Measurements from ENCODE around the gene FUBP3.

Gene FUBP3, protein sequence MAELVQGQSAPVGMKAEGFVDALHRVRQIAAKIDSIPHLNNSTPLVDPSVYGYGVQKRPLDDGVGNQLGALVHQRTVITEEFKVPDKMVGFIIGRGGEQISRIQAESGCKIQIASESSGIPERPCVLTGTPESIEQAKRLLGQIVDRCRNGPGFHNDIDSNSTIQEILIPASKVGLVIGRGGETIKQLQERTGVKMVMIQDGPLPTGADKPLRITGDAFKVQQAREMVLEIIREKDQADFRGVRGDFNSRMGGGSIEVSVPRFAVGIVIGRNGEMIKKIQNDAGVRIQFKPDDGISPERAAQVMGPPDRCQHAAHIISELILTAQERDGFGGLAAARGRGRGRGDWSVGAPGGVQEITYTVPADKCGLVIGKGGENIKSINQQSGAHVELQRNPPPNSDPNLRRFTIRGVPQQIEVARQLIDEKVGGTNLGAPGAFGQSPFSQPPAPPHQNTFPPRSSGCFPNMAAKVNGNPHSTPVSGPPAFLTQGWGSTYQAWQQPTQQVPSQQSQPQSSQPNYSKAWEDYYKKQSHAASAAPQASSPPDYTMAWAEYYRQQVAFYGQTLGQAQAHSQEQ

DNA sequence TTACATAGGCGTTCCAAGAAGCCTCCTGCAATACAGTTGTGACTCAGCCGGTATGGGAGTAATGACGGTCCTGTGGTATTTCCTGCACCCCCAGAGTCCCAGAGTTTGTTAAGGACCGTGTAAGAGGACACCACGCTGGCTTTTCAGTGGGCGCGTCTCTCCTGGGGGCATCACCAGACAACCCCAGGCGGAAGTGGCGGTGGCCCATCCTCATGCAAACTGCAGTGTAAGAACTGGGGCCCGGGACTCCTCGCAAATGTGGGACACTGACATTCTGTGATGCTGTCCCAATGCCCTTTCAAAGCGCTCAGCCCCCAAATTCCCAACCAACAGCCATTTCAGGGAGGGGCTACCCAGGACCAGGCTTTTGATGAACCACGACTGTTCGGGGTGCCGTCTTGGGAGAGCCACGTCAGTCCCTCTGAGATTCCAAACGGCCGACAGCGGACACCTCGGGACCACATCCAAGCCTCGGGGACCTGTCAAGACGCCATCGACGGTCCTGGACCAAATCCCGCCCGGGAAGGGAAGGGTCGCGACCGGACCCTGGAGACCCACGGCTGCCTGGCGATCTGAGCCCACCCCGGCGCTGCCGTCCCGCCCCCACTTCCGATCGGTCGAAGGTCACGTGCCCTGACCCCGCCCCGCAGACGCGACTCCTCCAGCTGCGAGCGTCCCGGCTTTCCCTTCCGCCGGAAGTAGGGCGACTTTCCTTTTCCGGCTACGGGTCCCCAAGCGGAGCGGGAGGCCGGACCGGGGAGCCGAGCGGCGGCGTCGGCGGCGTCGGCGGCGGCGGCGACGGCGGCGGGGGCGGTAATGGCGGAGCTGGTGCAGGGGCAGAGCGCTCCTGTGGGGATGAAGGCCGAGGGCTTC, at the start of gene FUBP3:
FUBP3 (plus strand) TSS at position 713 of the 873 bp plus-strand sequence; CDS start at position 817, 104 bp downstream.
- DNase-seq, result peak; percentile 86

DNA sequence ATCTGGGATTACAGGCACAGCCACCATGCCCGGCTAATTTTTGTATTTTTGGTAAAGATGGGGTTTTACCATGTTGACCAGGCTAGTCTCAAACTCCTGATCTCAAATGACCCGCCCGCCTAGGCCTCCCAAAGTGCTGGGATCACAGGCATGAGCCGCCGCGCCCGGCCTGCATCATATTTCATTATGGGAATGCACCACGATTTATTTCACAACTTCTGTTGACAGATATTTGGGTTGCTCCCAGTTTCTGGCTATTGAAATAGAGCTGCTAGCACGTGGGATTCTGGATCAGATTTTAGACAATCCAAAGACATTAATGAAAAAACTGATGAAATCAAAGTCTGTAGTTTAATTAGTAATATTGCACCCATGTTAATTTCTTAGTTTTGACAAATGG, 48.4 kb upstream of the FUBP3 start:
- DNase-seq, result no peak

DNA sequence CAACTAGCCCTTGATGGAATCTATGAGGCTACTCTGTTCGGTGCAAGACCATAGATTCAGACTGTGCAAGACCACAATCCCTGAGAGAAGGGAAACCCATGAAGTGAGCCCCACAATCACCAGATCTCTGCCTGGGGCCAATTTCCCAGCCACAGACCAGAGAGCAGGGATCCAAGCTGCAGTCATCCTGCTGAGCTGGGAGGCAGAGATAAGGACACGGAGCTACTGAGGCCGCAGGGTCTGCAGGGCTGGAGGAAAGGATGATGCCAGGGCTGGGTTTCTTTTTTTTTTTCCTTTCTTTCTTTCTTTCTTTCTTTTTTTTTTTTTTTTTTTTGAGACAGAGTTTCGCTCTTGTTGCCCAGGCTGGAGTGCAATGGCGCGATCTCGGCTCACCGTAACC, 47.7 kb upstream of the FUBP3 start:
- no peak for DNase-seq

DNA sequence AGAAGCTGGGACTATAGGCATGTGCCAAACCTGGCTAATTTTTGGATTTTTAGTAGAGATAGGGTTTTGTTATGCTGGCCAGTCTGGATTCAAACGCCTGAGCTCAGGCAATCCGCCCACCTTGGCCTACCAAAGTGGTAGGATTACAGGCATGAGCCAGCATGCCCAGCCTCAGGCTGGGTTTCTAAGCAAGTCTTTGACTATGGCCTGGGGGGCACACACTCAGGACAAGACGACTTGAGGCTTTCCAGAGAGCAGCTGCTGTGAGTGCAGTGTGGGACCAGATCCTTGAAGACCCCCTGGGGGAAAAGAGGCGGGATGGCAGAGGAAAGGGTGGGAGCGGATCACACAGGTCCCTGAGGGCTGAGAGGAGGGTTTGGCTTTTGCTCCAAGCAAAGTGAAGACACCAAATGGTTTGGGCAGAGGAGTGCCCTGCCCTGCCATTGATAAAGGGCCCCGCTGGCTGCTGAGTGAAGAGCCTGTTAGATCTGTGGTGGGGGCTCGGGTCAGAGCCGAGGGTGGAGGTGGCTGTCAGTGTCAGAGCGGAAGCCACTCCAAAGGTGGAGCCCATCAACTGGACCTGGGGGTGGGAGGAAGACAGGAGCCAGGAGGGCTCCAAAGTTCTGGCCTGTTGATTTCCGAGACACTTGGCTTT, 46.8 kb upstream of the FUBP3 start:
- DNase-seq, result no peak

DNA sequence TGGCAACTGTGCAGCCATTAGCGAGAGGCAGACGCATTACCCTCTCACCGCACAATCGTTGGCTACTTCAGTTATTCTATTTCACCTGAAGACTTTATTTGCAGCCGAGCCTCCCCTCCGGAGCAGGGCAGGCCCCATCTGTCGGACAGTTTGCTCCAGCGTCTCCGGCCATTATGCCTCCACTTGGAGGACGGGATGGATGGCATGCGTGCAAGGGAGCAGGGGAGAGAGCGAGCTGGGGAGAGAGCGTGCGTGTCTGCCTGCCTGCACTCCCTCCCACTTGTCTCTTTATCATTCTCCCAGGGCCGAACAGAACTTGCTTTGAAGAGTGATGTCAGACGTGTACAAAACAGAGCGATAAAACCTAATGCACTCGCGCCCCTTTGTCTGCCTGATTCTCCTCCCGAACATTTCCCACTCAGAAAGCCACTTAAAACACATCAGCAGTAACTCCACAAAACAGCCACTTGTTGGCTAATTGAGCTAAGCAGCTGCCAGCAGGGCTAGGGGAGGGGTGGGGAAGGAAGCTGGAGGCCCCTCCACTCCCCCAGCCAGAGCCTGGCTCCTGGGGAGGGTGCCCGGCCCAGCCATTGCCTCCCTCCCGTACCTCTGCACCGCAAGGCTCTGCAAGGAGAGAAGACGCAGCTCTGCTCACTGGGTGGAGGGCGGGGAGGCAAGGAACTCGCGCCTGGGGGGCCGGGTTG, 43.4 kb upstream of the FUBP3 start:
- no peak for DNase-seq

DNA sequence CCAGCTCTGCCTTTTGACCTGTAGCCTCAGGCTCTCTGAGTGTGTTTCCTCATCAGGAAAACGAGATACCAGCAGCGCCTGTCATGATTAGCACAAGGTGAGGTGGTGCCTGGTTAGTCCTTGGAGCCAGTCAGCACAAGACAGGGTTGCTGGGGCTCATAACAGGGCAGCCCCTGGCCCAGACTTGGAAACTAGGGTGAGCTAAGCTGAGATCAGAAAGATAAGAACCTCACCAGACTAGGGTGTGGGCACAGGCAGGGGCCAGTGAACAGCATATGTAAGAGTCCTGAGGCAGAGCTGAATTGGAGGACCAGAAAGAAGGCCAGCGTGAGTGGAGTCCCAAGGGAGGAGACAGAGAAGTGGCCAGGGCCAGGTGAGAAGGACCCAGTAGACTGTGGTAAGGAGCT, 42.7 kb upstream of the FUBP3 start:
- DNase-seq, result no peak

DNA sequence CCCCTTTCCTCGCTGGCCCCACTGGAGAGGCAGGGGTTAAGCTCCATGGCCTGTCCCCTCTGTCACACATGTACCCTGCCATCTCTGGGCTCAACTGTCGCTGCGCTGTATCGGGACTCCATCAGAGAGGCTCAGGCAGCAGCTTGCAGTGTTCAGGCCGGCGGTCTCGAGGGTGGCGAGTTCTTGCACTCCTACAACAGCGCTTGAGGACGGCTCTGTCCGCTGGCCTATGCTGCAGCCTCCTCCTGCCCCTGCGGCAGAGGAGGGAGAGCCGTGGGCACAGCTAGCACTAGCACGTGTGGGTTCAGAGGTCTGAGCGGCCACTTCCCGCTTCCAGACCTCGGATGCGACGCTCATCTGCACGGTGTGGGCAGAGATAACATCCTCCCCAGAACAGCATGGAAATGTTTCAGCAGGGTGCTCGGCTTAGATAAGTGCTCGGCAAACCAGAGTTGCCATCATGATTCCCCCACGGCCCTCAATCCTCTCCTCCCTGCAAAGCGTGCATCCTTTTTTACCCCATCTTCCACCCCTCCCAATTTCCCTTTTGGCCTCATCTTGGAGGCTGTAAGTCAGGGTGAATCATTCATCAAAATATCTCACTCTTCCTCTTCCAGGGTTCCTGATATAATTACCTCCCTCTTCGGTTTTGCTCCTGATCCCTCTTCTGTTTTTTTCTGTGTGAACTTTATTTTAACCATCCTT, 41.9 kb upstream of the FUBP3 start:
- DNase-seq, result no peak

DNA sequence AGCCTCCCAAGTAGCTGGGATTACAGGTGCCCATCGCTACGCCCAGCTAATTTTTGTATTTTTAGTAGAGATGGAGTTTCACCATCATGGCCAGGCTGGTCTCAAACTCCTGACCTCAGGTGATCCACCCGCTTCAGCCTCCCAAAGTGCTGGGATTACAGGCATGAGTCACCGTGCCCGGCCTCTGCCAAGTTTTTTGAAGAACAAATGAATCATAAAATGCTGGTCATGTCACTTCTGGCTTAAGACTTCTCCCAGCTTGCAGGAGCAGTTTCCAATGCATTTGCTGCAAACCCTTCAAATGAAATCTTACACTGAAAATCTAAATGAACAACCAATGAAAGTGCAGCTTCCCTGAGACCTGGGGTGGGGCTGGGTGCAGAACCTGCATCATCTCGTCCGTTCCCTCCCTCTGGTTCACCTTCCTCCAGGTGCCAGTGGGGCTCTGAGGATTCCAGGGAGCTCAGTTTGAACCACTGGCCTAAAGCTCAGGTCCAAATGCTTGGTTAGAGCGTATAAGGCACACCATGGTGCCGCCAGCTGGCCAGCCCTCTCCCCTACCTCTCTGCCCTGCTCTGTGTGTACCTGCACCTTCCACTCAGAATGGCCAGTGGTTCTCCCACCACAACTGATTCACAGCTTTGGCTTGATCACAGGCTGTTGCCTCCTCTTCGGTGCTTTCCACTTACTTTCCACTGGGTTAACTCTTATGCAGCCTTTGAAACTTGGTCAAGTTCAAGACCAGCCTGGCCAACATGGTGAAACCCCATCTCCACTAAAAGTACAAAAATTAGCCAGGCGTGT, 39.8 kb upstream of the FUBP3 start:
- DNase-seq, result no peak

DNA sequence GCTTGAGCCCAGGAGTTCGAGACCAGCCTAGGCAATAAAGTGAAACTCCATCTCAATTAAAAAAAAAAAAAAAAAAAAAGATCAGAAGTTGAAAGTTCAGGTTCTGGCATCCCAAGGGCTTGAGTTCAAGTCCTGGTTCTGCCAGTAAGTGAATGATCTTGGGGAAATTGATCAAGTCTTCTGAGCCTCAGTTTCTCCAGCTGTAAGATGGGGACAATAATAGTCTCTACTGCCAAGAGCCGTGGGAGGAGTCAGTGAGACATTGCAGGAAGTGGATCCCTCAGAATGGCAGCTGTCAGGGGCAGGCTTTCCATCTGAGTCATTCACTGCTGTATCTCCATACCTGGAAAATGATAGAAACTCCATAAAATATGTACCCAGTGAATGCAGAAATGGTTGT, 37.8 kb upstream of the FUBP3 start:
- DNase-seq, result no peak

DNA sequence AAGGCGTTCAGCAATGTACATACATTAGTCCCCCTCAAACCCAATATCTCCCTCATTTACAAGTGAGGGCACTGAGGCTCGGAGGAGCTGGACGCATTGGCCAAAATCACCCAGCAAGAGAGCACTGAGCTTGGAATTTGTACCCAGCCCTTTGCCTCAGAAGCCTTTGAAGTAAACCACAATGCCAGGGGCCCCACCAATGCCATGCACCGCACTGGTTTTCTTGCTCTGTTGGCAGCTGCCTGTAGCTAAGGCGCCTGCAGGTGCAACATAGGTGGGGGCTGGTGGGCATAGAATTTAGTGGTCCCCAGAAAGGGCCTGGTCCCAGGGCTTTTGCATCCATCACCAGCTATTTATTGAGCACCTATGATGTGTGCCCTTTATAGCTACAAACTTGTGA, 37.3 kb upstream of the FUBP3 start:
- no peak for DNase-seq

DNA sequence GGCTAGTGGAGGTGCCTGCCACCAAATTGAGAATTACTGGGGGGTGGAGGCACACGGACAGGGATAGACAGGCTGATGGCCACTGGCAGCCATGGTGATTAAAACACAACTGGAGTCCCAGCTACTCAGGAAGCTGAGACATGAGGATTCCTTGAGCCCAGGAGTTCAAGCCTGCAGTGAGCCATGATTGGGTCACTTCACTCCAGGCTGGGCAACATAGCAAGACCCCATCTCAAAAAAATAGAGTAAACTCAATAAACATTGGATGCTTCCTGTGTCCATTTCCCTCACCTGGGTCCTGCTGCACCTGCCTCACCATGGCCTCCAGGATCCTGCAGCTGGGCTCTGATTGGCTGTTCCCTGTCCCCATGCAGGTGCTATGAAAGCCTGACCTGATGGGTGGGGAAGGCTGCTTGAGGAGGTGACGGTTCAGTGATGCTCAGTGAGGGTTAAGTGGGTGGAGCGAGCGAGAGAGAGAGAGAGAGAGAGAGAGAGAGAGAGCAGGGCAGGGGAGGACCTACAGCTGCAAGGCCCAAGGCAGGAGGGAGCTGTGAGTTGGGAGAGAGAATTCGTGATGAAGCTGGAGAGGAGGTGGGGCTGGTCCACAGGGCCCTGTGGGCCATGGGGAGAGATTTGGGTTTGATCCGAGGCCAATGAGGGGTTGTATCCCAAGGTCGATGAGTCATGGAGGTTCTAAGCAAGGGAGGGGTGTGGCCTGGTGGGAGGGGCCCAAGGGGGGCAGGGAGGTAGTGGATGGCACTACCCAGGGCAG, 36.7 kb upstream of the FUBP3 start:
- DNase-seq, result no peak

DNA sequence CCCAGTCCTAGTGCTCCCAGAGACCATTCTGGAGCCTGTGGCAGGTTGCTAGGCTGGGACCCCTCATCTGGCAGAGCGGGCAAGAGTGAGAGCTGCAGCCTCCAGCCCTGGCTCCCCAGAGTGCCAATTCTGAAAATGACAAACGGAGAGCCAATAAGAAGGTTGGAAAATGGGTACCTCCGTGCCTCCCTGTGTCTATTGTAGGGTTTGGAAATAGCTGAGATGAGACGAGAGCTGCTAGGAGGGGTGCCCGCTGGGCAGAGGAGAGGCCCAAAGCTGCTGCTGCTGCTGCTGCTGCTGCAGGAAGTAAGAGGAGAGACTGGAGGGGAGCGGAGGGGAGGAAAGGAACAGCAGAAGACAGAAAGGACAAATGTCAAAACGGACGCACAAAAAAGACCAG, 36.0 kb upstream of the FUBP3 start:
- no peak for DNase-seq

DNA sequence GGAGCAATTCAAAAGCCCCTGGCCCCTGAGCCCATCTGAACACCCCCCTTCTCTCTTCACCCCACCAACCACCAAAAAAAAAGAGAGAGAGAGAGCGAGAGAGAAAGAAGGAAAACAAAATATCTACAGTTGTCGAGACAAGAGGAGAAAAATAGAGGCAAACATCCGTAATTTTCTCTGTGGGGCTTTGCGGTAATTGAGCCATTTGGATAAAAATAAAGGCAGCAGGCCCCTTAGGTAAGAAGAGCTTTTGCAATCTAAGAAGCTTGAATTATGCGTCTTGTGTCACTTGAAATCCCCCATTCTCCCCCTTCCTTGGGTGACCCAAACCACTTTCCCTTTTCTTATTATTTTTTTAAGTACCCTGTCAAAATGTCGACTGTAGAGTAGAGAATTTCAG, 35.5 kb upstream of the FUBP3 start:
- DNase-seq, result no peak

DNA sequence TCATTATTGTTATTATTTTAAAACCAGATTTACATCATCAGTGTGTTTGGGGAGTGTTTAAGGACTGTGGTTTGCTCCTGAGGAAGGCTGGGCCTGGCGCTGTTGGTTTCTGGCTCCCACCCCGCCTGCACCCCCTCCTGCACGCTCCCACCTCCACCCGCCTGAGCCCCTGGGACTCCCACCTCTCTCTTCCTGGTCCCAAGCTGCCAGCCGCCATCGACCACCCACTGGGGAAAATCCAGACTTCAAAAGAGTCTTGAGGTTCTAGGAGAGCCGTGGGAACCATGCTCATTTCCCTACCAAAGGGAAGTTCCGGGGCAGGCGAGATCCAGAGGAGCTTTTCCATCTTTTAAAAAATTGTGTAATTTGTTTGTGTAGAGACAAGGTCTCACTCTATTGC, 35.0 kb upstream of the FUBP3 start:
- DNase-seq, result no peak

DNA sequence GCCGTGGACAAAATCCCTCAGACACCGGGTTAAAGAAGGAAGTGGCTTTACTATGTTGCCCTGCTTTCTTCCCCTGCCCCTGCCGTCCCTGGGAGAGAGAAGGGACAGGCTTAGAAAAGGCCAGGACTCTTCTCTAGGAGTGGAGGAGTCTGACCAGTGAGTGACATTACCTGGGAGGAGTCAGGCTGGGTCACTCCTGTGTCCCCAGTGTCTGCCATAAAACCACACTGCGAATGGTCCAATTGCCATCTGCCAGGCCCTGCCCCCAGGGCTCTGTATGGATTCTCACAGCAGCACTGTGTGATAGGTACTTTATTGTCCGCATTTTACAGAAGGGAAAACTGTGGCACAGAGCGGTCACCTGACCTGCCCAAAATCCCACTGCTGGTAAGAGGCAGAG, 31.3 kb upstream of the FUBP3 start:
- DNase-seq, result no peak

DNA sequence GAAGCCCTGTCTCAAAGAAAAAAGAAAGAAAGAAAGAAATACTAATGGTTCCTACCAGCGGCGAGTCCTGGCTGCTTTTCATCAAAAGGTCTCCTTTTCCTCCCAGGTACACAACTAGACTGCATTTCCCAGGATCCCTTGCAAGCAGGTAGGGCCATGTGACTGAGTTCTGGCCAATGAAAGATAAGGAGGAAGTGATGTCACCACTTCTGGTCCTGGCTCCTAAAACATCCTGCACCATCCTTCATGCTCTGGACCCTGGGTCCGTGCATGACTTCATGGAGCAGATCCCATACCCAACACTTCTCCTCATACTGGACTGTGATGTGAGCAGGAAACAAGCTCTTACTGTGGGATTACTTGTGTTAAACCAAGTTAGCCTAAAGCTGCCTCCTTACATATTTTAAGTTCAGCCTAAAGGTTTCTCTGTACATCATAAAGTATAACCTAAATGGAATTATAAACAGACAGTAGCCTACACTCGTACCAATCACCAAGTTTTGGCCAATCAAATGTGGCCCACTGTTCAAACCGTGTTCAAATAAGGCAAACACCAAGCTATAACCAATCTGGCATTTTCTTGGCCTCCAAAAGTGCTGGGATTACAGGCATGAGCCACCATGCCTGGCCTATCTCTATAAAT, 30.2 kb upstream of the FUBP3 start:
- no peak for DNase-seq

DNA sequence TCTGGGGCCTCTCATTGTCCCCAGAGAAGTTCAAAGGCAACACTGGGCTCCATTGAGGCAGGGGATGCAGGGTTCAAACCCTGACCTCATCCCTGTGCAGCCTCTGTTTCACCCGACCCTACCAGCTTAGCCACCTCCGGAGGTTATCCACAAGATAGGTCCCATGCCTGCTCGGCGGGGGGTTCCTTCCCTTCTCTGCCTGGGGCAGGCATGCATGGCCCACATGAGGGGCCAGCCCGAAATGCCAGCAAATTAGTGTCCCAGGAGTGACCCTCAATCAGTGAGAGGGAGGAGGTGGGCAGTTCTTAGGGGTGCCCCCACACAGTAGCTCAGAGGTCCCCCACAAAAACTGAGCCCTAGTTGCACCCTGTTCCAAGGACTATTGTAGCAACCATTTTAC, 24.8 kb upstream of the FUBP3 start:
- no peak for DNase-seq

DNA sequence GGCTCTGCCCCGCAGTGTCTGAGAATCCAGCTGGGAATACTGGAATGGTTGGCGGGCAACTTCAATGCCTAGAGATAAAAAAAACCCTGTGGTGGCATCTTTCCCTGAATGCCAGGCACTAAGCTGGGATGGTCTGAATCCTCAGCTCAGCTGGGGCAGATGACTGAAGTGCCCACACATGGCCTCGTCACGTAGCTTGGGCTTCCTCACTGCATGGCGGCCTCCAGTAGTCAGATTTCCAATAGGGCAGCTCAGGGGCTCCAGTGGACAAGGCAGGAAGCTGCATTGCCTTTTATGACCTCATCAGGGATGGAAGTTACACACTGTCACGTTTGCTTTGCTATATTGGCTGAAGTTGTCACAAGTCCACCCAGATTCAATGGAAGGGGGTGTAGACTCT, 24.3 kb upstream of the FUBP3 start:
- no peak for DNase-seq

DNA sequence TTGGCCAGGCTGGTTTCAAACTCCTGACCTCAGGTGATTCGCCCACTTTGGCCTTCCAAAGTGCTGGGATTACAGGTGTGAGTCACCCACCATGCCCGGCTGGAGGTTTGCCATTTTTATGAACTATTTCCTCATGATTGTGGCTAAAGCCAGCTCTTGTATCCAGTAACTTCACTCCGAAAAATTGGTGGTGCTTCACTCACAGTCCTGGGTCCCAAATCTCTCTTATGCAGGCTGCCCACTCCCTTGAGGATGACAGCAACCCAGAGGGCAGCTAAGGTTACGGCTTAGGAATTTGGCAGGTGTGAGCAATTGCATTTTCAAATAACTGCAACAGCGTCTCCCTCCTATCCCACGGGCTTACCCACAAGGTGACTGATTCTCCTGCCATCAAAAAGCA, 23.4 kb upstream of the FUBP3 start:
- no peak for DNase-seq

All from CD4-positive, alpha-beta T cell treated with Interferon gamma for 1 hour (primary cell).